IgD-negative memory B cell (primary cell): ENCODE results near the gene CCDC73. TPM values are rescaled to one million over a fixed set of nuclear protein-coding genes. Genes with fewer than 3 reads are reported as not detected.
A peak's percentile ranks its signal among the peaks of the same experiment; 100 is the strongest.
"Not testable (repeated sequence)": the region's sequence is repeated elsewhere in the genome, so short reads cannot be mapped to it uniquely, and the experiment has no call there.

Experiments
- H3K27ac Mint-ChIP-seq, 3 donors: one replicate each; pipeline ENCODE4 v1.8.0; 2020 to 2022; ENCODE audit warnings: mild to moderate bottlenecking in 3 of 3, mixed read lengths in 3 of 3, moderate library complexity in 1 of 3
- H3K27me3 Mint-ChIP-seq: one replicate; pipeline ENCODE4 v1.8.0; 2021; ENCODE audit warnings: mixed read lengths
- H3K36me3 Mint-ChIP-seq: one replicate; pipeline ENCODE4 v1.8.0; 2020; ENCODE audit warnings: mild to moderate bottlenecking, mixed read lengths
- H3K4me1 Mint-ChIP-seq, 3 donors: one replicate each; pipeline ENCODE4 v1.8.0; 2020 to 2022; ENCODE audit warnings: mixed read lengths in 3 of 3, mild to moderate bottlenecking in 1 of 3
- H3K4me3 Mint-ChIP-seq, 4 donors: one replicate each; pipeline ENCODE4 v1.8.0; 2020 to 2022; ENCODE audit warnings: mild to moderate bottlenecking in 4 of 4, mixed read lengths in 4 of 4, moderate library complexity in 3 of 4
- H3K9me3 Mint-ChIP-seq, 3 donors: one replicate each; pipeline ENCODE4 v1.8.0; 2020 to 2021; ENCODE audit warnings: mixed read lengths in 3 of 3, mild to moderate bottlenecking in 1 of 3
- polyA plus RNA-seq: library from polyadenylated mRNA; unstranded; fragments of 300-500 nt; fragmentation: Illumina TruSeq; gene quantifications from one replicate; pipeline ENCODE4 v1.2.3, GENCODE V29; 2021

The CCDC73 gene
- polyA plus RNA-seq, 1 donor from 2014 or later = not detected

- Mint-ChIP-seq H3K36me3 (peaks cover 2% of the 10 kb centered on the region), H3K9me3 (peaks cover 3 to 10% (median 4%) of the 10 kb centered on the region in 3 donors), H3K4me1 (peaks cover 0 to 2% (median 0%) of the 10 kb centered on the region in 3 donors), H3K4me3 (no peak overlapping the region), H3K27me3 (no peaks in the 10 kb centered on the region), H3K27ac (peak overlapping the region in 1 of 3 donors; percentile 39)
These were observed 188.2 kb downstream of the CCDC73 start for GRCh38 chr11:32606220-32606619.

GRCh38 chr11:32602657-32603415 lies 191.6 kb downstream of the CCDC73 start:
- Mint-ChIP-seq H3K4me3 (no peak overlapping the region), H3K27ac (no peak overlapping the region), H3K4me1 (peaks cover 0 to 1% (median 0%) of the 10 kb centered on the region in 3 donors), H3K36me3 (peaks cover 2% of the 10 kb centered on the region), H3K27me3 (no peaks in the 10 kb centered on the region), H3K9me3 (peaks cover 0 to 6% (median 0%) of the 10 kb centered on the region in 3 donors)

- Mint-ChIP-seq H3K27ac (no peak overlapping the region), H3K36me3 (peaks cover 7% of the 10 kb centered on the region), H3K27me3 (no peaks in the 10 kb centered on the region)
These were observed 196.5 kb downstream of the CCDC73 start for GRCh38 chr11:32597921-32598320.

GRCh38 chr11:32596114-32596513 lies 198.3 kb downstream of the CCDC73 start:
- H3K9me3 Mint-ChIP-seq, H3K27me3 Mint-ChIP-seq, H3K27ac Mint-ChIP-seq, H3K4me3 Mint-ChIP-seq, H3K4me1 Mint-ChIP-seq: not testable (repeated sequence)
- peaks cover 15% of the 10 kb centered on the region for H3K36me3 Mint-ChIP-seq

More at GRCh38 chr11:32597921-32598320, 196.5 kb downstream of the CCDC73 start:
- Mint-ChIP-seq H3K4me1 (peaks cover 0 to 2% (median 0%) of the 10 kb centered on the region in 3 donors), H3K9me3 (no peaks in the 10 kb centered on the region), H3K4me3 (no peak overlapping the region)

- peaks cover 15% of the 10 kb centered on the region for H3K36me3 Mint-ChIP-seq
- H3K27me3 Mint-ChIP-seq = no peaks in the 10 kb centered on the region
- no peak overlapping the region for H3K4me3 Mint-ChIP-seq
These were observed 200.2 kb downstream of the CCDC73 start for GRCh38 chr11:32594272-32594671.

DNA sequence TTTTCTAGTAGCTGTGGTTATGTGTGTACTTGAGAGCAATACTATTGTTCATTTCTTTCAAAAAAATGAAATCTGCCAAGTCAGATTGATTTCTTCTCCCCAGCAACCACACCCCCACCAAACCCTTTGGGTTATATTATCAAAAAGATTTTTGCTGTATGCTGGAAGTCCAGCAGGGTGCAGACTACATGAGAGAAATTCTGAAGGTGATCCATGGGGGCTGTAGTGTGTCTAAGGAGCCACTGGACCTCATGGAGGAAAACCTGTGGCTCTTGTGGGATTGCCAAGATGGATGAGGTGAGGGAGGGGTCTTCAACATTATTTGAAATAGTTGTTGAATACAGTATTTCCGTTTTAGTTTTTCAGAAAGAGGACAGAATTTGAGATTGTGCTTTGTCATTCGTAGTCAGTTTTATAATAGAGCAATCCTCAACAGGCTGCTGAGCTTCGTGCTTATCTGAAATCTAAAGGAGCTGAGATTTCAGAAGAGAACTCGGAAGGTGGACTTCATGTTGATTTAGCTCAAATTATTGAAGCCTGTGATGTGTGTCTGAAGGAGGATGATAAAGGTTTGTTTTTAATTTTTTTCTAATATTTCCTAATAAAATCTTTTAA lies 207.8 kb downstream of the CCDC73 start:
- Mint-ChIP-seq H3K27me3 (no peaks in the 10 kb centered on the region), H3K4me3 (peak overlapping the region in 2 of 4 donors; percentile 60 to 98), H3K27ac (no peak overlapping the region), H3K9me3 (no peaks in the 10 kb centered on the region), H3K4me1 (peaks cover 32 to 37% (median 35%) of the 10 kb centered on the region in 3 donors), H3K36me3 (peaks cover 2% of the 10 kb centered on the region)

More at GRCh38 chr11:32594272-32594671, 200.2 kb downstream of the CCDC73 start:
- Mint-ChIP-seq H3K27ac (no peak overlapping the region), H3K9me3 (no peaks in the 10 kb centered on the region), H3K4me1 (peaks cover 0 to 9% (median 0%) of the 10 kb centered on the region in 3 donors)

DNA sequence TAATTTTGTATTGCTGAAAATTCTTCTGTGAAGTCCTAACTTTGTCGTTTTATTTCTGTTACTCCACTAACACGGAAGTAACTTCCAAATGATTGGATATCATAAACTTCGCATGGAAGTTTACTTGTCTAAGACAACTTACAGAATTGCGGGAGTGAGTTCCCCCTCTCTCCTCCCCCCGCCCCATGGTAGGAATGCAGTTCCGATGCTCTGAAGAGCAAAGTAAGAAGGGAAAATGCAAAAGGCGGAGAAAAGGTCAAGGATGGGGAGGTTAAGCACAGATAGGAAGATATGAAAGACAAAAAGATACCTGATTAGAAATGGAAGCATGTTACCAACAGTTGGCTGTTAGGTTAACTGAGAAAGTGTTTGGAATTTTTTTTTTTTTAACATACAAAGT lies 209.5 kb downstream of the CCDC73 start:
- H3K36me3 Mint-ChIP-seq = peaks cover 2% of the 10 kb centered on the region
- no peaks in the 10 kb centered on the region for H3K9me3 Mint-ChIP-seq
- H3K4me1 Mint-ChIP-seq = peaks cover 32 to 35% (median 34%) of the 10 kb centered on the region in 3 donors
- peak overlapping the region; percentile 98 to 100 (median 98) for H3K4me3 Mint-ChIP-seq
- peak overlapping the region; percentile 93 to 99 (median 98) for H3K27ac Mint-ChIP-seq
- no peaks in the 10 kb centered on the region for H3K27me3 Mint-ChIP-seq

DNA sequence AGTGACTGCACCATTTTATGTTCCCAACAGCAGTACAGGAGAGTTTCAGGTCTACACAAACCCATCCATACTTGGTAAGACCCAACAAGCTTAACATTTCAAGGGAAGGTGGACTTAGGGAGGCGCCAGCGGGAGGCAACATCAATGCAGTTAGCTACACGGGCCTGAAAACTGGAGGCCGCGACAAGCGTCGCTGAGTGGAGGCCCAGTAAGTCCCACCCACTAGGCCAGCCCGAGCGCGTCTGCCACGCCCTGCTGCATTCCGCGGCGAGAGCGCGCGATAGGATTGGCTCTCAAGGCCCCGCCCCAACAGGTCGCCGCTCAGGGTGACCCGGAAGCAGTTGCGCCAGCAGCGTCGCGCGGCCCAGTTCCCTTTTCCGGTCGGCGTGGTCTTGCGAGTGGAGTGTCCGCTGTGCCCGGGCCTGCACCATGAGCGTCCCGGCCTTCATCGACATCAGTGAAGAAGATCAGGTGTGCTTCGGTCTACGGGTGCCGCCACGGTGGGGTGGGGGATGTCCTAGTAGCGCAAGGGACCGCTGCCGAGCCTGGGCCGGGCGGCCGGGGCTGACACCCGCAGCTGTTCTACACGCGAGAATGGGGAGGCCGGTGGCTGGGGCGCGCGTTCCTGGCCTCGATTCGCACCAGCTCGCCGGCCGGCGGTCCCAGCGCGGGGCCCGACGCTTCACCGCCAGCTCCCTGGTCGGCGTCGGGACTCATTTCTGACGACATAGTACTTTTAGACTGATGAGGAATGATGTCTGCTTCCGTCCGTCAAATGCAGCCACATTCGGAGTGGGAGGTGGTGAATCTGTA lies 210.8 kb downstream of the CCDC73 start, which contains the start of gene EIF3M:
Gene EIF3M (plus strand): TSS at position 373 of the 813 bp plus-strand sequence. CDS start 57 bp downstream, at position 430.
- Mint-ChIP-seq H3K36me3 (no peaks in the 10 kb centered on the region), H3K9me3 (no peaks in the 10 kb centered on the region), H3K4me1 (peaks cover 32 to 34% (median 33%) of the 10 kb centered on the region in 3 donors), H3K27ac (peak within 1 kb of the TSS; percentile 93 to 99 (median 98)), H3K4me3 (peak within 1 kb of the TSS; percentile 98 to 100 (median 98)), H3K27me3 (no peaks in the 10 kb centered on the region)

- Mint-ChIP-seq H3K9me3 (no peaks in the 10 kb centered on the region), H3K4me1 (peaks cover 23 to 27% (median 25%) of the 10 kb centered on the region in 3 donors), H3K27ac (peak overlapping the region in 1 of 3 donors; percentile 43), H3K36me3 (no peaks in the 10 kb centered on the region), H3K27me3 (no peaks in the 10 kb centered on the region), H3K4me3 (peak overlapping the region in 1 of 4 donors; percentile 98)
These were observed 212.9 kb downstream of the CCDC73 start for GRCh38 chr11:32581556-32581955.

DNA sequence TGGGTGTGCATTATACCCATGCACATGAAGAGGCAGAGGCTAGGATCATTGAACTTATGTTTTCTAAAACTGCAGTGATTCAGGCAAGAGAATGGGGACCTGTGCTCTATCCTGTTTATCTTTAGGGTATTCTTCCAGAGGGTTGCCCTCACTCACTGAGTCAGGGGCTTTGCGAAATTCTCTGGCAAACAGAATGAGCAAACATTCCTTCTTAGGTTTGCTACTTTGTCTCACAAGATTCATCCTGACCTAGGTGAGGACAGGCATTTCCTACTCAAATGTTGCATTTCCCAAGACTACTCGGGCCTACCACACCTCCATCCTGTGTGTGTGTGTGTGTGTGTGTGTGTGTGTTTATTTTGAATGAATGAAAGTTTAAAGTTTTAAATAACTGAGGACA lies 213.5 kb downstream of the CCDC73 start:
- Mint-ChIP-seq H3K27ac (no peak overlapping the region), H3K36me3 (no peaks in the 10 kb centered on the region), H3K4me3 (peak overlapping the region in 2 of 4 donors; percentile 8 to 25), H3K27me3 (peaks cover under 1% of the 10 kb centered on the region), H3K9me3 (no peaks in the 10 kb centered on the region), H3K4me1 (peaks cover 17 to 21% (median 20%) of the 10 kb centered on the region in 3 donors)

- no peaks in the 10 kb centered on the region for H3K4me1 Mint-ChIP-seq
- no peaks in the 10 kb centered on the region for H3K9me3 Mint-ChIP-seq
- no peak overlapping the region for H3K4me3 Mint-ChIP-seq
- H3K27ac Mint-ChIP-seq = peak overlapping the region in 1 of 3 donors; percentile 53
- no peaks in the 10 kb centered on the region for H3K36me3 Mint-ChIP-seq
- peaks cover 9% of the 10 kb centered on the region for H3K27me3 Mint-ChIP-seq
These were observed 218.0 kb downstream of the CCDC73 start for GRCh38 chr11:32576456-32576855.

DNA sequence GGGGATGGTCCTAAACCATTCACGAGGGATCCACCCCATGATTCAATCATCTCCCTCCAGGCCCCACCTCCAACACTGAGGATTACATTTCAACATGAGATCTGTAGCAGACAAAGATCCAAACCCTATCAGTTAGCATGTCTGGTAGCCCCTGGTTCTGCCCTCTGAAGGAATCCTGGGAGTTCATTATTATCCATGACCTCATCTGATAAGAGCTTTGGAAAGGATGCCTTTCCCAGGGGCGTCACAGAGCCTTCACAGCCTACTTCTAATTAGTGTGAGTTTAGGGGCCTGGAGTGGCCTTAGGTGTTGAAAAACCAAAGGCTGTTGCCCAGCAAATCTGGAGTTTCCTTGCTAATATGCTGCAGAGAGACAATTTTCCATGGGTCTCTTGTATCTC lies 219.4 kb downstream of the CCDC73 start:
- H3K36me3 Mint-ChIP-seq = no peaks in the 10 kb centered on the region
- peaks cover 16% of the 10 kb centered on the region for H3K27me3 Mint-ChIP-seq
- no peak overlapping the region for H3K27ac Mint-ChIP-seq
- no peaks in the 10 kb centered on the region for H3K4me1 Mint-ChIP-seq
- no peak overlapping the region for H3K4me3 Mint-ChIP-seq
- H3K9me3 Mint-ChIP-seq = no peaks in the 10 kb centered on the region

DNA sequence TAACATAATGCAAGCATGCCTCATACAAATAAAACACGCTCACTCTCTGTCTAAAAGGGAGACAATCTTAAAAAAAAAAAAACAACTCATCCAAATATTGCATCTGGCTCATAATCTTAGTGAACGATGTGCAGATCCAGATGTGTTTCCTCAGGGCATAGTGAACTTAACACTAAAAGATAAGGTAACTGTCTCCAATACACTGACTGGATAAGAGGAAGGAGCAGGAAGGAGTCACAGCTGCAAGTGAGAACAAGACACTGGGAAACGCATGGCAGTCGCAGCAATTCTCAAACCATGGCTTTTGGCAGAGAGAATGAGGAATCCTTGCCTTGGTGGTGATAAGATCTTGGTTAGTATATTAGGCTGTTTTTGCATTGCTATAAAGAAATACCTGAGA lies 220.0 kb downstream of the CCDC73 start:
- Mint-ChIP-seq H3K4me3 (no peak overlapping the region), H3K27me3 (peaks cover 16% of the 10 kb centered on the region), H3K27ac (no peak overlapping the region), H3K36me3 (no peaks in the 10 kb centered on the region), H3K4me1 (no peaks in the 10 kb centered on the region), H3K9me3 (no peaks in the 10 kb centered on the region)

GRCh38 chr11:32573228-32573627 lies 221.2 kb downstream of the CCDC73 start:
- H3K27me3 Mint-ChIP-seq = peaks cover 20% of the 10 kb centered on the region
- no peak overlapping the region for H3K4me3 Mint-ChIP-seq
- H3K4me1 Mint-ChIP-seq = no peaks in the 10 kb centered on the region
- H3K36me3 Mint-ChIP-seq = no peaks in the 10 kb centered on the region
- no peaks in the 10 kb centered on the region for H3K9me3 Mint-ChIP-seq
- H3K27ac Mint-ChIP-seq = no peak overlapping the region

DNA sequence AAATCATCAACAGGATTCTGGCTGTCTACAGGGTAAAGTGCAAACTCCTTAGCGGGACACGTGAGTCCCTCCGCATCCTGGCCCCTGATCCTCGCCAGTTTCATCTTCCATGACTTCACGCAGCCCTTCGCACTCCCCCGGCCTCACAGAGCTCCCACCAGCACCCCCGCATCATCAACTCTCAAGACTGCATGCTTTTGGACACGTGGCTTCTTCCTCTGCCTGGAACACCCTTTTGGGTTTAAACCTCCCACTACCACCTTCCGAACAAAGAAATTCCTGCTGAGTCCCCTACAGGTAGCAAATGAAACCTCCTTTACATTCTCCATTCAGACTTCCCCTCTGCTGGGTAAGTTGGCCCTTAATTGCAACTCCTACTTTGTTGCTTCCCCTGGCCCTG lies 223.4 kb downstream of the CCDC73 start:
- Mint-ChIP-seq H3K4me3 (no peak overlapping the region), H3K27ac (no peak overlapping the region), H3K27me3 (peaks cover 21% of the 10 kb centered on the region), H3K36me3 (no peaks in the 10 kb centered on the region), H3K9me3 (no peaks in the 10 kb centered on the region), H3K4me1 (peaks cover 0 to 6% (median 3%) of the 10 kb centered on the region in 3 donors)
